HepG2 (cell line): ENCODE measurements around the gene GALR3. TPM values are rescaled to one million over a fixed set of nuclear protein-coding genes. Genes with fewer than 3 reads are reported as not detected.

Experiments
- DZIP1 ChIP-seq: sonication (generic); formaldehyde crosslinking; IDR thresholded peaks from 2 replicates; pipeline ENCODE4 v1.5.0; 2020; ENCODE audit warnings: mild to moderate bottlenecking, missing genetic modification reagents
- POLR2G ChIP-seq: fragments of 200-400 bp; formaldehyde crosslinking; IDR thresholded peaks from 2 replicates; pipeline ENCODE4 v1.6.1; 2018; ENCODE audit warnings: mild to moderate bottlenecking, low read depth, low read length, moderate library complexity
- REPIN1 ChIP-seq: sonication (generic); formaldehyde crosslinking; IDR thresholded peaks from 2 replicates; pipeline ENCODE4 v1.8.0; 2022; ENCODE audit warnings: missing genetic modification reagents, low read depth, mild to moderate bottlenecking, borderline replicate concordance
- RXRB ChIP-seq: IDR thresholded peaks from 2 replicates; pipeline ENCODE4 v1.6.1; 2016; ENCODE audit warnings: borderline replicate concordance, missing genetic modification reagents, missing compliant biosample characterization
- ZNF644 ChIP-seq: IDR thresholded peaks from 2 replicates; pipeline ENCODE4 v1.6.1; 2016; ENCODE audit warnings: low read depth
- polyA plus RNA-seq, 8 experiments: library from polyadenylated mRNA; depleted of rRNA in 3 of 8; stranded (reverse) in 7 of 8; unstranded in 1 of 8; fragments of >200 nt; fragmentation: Illumina TruSeq in 4 of 8; extraction: Trizol in 4 of 8; gene quantifications; 2 replicates each; pipeline versions ENCODE4 v1.2.1 to v1.2.3, GENCODE V29; 2011 to 2016; ENCODE audit warnings: low read depth in 4 of 8, missing spikeins in 1 of 8, mixed read lengths in 1 of 8; ENCODE audit not compliant: insufficient read depth in 1 of 8
- total RNA-seq, 5 experiments: library from RNA; depleted of rRNA; stranded (reverse); fragments of >200 nt; fragmentation: Illumina TruSeq; extraction: Trizol; gene quantifications; 2 replicates each; pipeline ENCODE4 v1.2.3, GENCODE V29; 2016; ENCODE audit warnings: low read depth in 1 of 5
- TF ChIP-seq, protein P1 (sequence below): sonication (generic); formaldehyde crosslinking; IDR thresholded peaks from 2 replicates; pipeline ENCODE4 v1.4.0; 2020; ENCODE audit warnings: missing genetic modification reagents, borderline replicate concordance
- TF ChIP-seq, protein P2 (sequence below): sonication (generic); formaldehyde crosslinking; IDR thresholded peaks from 2 replicates; pipeline ENCODE4 v1.4.0; 2020; ENCODE audit warnings: missing genetic modification reagents
- TF ChIP-seq, protein P3 (sequence below): IDR thresholded peaks from 2 replicates; pipeline ENCODE4 v1.6.1; 2018; ENCODE audit warnings: missing genetic modification reagents, mild to moderate bottlenecking, missing compliant biosample characterization
- TF ChIP-seq, protein P4 (sequence below): sonication (generic); formaldehyde crosslinking; IDR thresholded peaks from one replicate; pipeline ENCODE4 v1.5.1; 2020; ENCODE audit warnings: mild to moderate bottlenecking, missing genetic modification reagents; ENCODE audit errors: not compliant biosample characterization

GALR3 gene
- total and polyA plus RNA-seq, 2 of the 13 experiments (the other 11 are each of a cell fraction or from before 2014, with no cell fraction given) = 0.13 TPM; not detected in 1

- peak; percentile 60; the same call in 1 of the 2 replicates for TF ChIP-seq DZIP1 (CRISPR knock-in tag)
- TF ChIP-seq, protein P1, sequence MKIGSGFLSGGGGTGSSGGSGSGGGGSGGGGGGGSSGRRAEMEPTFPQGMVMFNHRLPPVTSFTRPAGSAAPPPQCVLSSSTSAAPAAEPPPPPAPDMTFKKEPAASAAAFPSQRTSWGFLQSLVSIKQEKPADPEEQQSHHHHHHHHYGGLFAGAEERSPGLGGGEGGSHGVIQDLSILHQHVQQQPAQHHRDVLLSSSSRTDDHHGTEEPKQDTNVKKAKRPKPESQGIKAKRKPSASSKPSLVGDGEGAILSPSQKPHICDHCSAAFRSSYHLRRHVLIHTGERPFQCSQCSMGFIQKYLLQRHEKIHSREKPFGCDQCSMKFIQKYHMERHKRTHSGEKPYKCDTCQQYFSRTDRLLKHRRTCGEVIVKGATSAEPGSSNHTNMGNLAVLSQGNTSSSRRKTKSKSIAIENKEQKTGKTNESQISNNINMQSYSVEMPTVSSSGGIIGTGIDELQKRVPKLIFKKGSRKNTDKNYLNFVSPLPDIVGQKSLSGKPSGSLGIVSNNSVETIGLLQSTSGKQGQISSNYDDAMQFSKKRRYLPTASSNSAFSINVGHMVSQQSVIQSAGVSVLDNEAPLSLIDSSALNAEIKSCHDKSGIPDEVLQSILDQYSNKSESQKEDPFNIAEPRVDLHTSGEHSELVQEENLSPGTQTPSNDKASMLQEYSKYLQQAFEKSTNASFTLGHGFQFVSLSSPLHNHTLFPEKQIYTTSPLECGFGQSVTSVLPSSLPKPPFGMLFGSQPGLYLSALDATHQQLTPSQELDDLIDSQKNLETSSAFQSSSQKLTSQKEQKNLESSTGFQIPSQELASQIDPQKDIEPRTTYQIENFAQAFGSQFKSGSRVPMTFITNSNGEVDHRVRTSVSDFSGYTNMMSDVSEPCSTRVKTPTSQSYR = no peak
- peak; percentile 96 for TF ChIP-seq POLR2G
- peak; percentile 55; the same call in 1 of the 2 replicates for TF ChIP-seq REPIN1 (CRISPR knock-in tag)
- TF ChIP-seq, protein P2, sequence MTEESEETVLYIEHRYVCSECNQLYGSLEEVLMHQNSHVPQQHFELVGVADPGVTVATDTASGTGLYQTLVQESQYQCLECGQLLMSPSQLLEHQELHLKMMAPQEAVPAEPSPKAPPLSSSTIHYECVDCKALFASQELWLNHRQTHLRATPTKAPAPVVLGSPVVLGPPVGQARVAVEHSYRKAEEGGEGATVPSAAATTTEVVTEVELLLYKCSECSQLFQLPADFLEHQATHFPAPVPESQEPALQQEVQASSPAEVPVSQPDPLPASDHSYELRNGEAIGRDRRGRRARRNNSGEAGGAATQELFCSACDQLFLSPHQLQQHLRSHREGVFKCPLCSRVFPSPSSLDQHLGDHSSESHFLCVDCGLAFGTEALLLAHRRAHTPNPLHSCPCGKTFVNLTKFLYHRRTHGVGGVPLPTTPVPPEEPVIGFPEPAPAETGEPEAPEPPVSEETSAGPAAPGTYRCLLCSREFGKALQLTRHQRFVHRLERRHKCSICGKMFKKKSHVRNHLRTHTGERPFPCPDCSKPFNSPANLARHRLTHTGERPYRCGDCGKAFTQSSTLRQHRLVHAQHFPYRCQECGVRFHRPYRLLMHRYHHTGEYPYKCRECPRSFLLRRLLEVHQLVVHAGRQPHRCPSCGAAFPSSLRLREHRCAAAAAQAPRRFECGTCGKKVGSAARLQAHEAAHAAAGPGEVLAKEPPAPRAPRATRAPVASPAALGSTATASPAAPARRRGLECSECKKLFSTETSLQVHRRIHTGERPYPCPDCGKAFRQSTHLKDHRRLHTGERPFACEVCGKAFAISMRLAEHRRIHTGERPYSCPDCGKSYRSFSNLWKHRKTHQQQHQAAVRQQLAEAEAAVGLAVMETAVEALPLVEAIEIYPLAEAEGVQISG (CRISPR knock-in tag) = peak; percentile 91
- TF ChIP-seq, protein P3, sequence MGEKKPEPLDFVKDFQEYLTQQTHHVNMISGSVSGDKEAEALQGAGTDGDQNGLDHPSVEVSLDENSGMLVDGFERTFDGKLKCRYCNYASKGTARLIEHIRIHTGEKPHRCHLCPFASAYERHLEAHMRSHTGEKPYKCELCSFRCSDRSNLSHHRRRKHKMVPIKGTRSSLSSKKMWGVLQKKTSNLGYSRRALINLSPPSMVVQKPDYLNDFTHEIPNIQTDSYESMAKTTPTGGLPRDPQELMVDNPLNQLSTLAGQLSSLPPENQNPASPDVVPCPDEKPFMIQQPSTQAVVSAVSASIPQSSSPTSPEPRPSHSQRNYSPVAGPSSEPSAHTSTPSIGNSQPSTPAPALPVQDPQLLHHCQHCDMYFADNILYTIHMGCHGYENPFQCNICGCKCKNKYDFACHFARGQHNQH = peak; percentile 85
- TF ChIP-seq RXRB (CRISPR knock-in tag) = peak; percentile 25; the same call in 1 of the 2 replicates
- TF ChIP-seq ZNF644 (CRISPR knock-in tag) = no peak
- TF ChIP-seq, protein P4, sequence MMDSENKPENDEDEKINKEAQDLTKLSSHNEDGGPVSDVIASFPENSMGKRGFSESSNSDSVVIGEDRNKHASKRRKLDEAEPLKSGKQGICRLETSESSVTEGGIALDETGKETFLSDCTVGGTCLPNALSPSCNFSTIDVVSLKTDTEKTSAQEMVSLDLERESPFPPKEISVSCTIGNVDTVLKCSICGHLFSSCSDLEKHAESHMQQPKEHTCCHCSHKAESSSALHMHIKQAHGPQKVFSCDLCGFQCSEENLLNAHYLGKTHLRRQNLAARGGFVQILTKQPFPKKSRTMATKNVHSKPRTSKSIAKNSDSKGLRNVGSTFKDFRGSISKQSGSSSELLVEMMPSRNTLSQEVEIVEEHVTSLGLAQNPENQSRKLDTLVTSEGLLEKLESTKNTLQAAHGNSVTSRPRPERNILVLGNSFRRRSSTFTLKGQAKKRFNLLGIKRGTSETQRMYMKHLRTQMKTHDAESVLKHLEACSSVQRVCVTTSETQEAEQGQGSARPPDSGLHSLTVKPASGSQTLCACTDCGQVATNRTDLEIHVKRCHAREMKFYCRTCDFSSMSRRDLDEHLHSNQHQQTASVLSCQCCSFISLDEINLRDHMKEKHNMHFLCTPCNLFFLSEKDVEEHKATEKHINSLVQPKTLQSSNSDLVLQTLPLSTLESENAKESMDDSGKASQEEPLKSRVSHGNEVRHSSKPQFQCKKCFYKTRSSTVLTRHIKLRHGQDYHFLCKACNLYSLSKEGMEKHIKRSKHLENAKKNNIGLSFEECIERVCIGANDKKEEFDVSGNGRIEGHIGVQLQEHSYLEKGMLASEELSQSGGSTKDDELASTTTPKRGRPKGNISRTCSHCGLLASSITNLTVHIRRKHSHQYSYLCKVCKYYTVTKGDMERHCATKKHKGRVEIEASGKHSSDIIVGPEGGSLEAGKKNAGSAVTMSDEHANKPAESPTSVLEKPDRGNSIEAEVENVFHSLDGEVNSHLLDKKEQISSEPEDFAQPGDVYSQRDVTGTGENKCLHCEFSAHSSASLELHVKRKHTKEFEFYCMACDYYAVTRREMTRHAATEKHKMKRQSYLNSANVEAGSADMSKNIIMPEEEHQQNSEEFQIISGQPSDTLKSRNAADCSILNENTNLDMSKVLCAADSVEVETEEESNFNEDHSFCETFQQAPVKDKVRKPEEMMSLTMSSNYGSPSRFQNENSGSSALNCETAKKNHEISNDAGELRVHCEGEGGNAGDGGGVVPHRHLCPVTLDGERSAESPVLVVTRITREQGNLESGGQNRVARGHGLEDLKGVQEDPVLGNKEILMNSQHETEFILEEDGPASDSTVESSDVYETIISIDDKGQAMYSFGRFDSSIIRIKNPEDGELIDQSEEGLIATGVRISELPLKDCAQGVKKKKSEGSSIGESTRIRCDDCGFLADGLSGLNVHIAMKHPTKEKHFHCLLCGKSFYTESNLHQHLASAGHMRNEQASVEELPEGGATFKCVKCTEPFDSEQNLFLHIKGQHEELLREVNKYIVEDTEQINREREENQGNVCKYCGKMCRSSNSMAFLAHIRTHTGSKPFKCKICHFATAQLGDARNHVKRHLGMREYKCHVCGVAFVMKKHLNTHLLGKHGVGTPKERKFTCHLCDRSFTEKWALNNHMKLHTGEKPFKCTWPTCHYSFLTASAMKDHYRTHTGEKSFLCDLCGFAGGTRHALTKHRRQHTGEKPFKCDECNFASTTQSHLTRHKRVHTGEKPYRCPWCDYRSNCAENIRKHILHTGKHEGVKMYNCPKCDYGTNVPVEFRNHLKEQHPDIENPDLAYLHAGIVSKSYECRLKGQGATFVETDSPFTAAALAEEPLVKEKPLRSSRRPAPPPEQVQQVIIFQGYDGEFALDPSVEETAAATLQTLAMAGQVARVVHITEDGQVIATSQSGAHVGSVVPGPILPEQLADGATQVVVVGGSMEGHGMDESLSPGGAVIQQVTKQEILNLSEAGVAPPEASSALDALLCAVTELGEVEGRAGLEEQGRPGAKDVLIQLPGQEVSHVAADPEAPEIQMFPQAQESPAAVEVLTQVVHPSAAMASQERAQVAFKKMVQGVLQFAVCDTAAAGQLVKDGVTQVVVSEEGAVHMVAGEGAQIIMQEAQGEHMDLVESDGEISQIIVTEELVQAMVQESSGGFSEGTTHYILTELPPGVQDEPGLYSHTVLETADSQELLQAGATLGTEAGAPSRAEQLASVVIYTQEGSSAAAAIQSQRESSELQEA (CRISPR knock-in tag) = peak; percentile 89
Observed at GRCh38 chr22:37849089-37849751, 26.0 kb downstream of the GALR3 start, which contains the start of gene EIF3L (continued).
